GM10266 (cell line): ENCODE results near the gene RGS2.

Source experiments
- DNase-seq: peaks from one replicate; pipeline ENCODE4 v3.0.0; 2012; ENCODE audit errors: extremely low spot score
- TF ChIP-seq, protein P1 (sequence below): IDR thresholded peaks from 2 replicates; pipeline ENCODE4 v1.5.1; 2012; ENCODE audit warnings: mild to moderate bottlenecking, low read depth; ENCODE audit not compliant: control insufficient read depth, insufficient read depth; ENCODE audit errors: missing control alignments

RGS2 gene

DNA sequence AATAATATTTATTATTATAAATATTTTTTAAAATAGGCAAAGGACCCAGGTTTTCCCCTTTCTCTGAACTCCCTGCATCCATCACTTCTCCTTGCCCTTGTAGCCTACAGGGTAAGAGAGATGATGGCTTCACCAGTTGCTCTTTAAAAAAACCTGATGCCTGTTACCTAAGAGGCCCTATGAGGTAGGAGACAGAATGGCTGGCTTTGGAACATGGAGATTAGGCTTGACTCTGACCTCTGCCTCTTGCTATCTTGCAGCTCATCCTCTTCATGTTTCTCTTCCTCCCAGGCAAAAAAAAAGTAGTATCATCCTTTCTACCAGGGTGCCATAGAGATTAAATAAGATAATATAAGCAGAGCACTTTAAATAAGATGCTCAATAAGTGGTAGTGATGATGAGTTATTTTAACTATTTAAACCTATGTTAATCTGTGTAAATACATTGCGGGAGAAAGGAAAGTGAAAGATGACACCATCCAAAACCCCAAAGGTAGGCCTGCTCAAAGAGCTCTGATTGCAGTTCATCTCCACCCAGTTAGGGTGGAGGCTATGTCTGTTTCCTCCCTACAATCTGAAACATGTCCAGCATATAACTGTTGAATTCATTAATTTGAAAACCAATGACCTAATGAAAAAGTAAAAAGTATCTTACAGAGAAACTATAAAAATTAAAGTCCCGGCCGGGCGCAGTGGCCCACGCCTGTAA, 51.8 kb downstream of the RGS2 start:
- no peak for DNase-seq
- TF ChIP-seq, protein P1, sequence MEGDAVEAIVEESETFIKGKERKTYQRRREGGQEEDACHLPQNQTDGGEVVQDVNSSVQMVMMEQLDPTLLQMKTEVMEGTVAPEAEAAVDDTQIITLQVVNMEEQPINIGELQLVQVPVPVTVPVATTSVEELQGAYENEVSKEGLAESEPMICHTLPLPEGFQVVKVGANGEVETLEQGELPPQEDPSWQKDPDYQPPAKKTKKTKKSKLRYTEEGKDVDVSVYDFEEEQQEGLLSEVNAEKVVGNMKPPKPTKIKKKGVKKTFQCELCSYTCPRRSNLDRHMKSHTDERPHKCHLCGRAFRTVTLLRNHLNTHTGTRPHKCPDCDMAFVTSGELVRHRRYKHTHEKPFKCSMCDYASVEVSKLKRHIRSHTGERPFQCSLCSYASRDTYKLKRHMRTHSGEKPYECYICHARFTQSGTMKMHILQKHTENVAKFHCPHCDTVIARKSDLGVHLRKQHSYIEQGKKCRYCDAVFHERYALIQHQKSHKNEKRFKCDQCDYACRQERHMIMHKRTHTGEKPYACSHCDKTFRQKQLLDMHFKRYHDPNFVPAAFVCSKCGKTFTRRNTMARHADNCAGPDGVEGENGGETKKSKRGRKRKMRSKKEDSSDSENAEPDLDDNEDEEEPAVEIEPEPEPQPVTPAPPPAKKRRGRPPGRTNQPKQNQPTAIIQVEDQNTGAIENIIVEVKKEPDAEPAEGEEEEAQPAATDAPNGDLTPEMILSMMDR: no peak

DNA sequence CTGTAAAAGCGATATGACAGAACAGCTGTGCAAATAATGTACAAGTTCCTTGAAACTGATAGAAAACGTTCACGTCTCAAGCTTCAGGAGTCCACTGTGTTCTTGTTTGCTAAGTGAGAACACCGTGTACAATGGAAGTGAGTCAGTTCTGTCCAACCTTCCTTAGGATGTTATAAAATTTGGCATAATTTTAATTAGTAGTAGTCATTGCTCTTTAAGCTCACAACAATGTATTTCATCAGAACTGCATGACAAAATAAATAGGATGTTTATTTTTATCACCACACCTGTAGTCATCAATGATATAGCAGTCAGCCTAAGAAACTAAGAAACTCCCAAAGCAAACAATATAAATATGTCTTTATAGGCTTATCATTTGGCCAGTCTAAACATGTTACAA, 53.0 kb downstream of the RGS2 start:
- DNase-seq: no peak
- TF ChIP-seq, protein P1: no peak
